Measurements from ENCODE around the gene TAC1. TPM values are rescaled to one million over a fixed set of nuclear protein-coding genes. Genes with fewer than 3 reads are reported as not detected.

The TAC1 gene
- total RNA-seq, 2 experiments from 2014 or later: not detected

Other genes with a start within 250 kb of the TAC1 start
- gene ASNS, start 140.3 kb downstream of the TAC1 start, total RNA-seq (2014; rRNA removed; shearing (Covaris generic)): 109 and 124 TPM in 2 replicates
- 283 and 308 TPM in 2 replicates for gene ASNS, start 140.3 kb downstream of the TAC1 start, total RNA-seq (2022)

All from OCI-LY7 (cell line).